ENCODE measurements around the gene PTPRN2. TPM values are rescaled to one million over a fixed set of nuclear protein-coding genes. Genes with fewer than 3 reads are reported as not detected.

PTPRN2 gene
- total RNA-seq, 2 donors from 2014 or later, result 0.35 to 0.61 TPM

- no peak overlapping the region for H3K27ac Mint-ChIP-seq
- DNase-seq (ENCODE audit: low spot score in 2 of 2) (no peak), ATAC-seq (no peak)
- H3K36me3 Mint-ChIP-seq, result peaks cover 0 to 5% of the 10 kb centered on the region in 2 donors
- peaks cover 7 to 13% of the 10 kb centered on the region in 2 donors for H3K9me3 Mint-ChIP-seq
Observed at GRCh38 chr7:158398750-158399149, 188.9 kb downstream of the PTPRN2 start.

- Mint-ChIP-seq H3K27ac (no peak overlapping the region), H3K36me3 (peaks cover 0 to 5% of the 10 kb centered on the region in 2 donors), H3K9me3 (peaks cover 7 to 13% of the 10 kb centered on the region in 2 donors)
- DNase-seq (ENCODE audit: low spot score in 2 of 2) (no peak), ATAC-seq (no peak)
Observed at GRCh38 chr7:158397885-158398284, 189.7 kb downstream of the PTPRN2 start.

GRCh38 chr7:158396982-158397862 lies 190.4 kb downstream of the PTPRN2 start:
- ATAC-seq (no peak), DNase-seq (ENCODE audit: low spot score in 2 of 2) (no peak)
- peaks cover 7 to 13% of the 10 kb centered on the region in 2 donors for H3K9me3 Mint-ChIP-seq
- H3K27ac Mint-ChIP-seq, result no peak overlapping the region
- peaks cover 0 to 5% of the 10 kb centered on the region in 2 donors for H3K36me3 Mint-ChIP-seq

- ATAC-seq (no peak), DNase-seq (ENCODE audit: low spot score in 2 of 2) (no peak)
- H3K27ac Mint-ChIP-seq, result no peak overlapping the region
- H3K9me3 Mint-ChIP-seq, result peaks cover 7 to 13% of the 10 kb centered on the region in 2 donors
- H3K36me3 Mint-ChIP-seq, result peaks cover 0 to 5% of the 10 kb centered on the region in 2 donors
Observed at GRCh38 chr7:158396301-158396905, 191.2 kb downstream of the PTPRN2 start.

GRCh38 chr7:158395780-158396278 lies 191.8 kb downstream of the PTPRN2 start:
- H3K36me3 Mint-ChIP-seq, result peaks cover 0 to 5% of the 10 kb centered on the region in 2 donors
- no peak for ATAC-seq
- peaks cover 7 to 13% of the 10 kb centered on the region in 2 donors for H3K9me3 Mint-ChIP-seq
- no peak for DNase-seq (ENCODE audit: low spot score in 2 of 2)
- H3K27ac Mint-ChIP-seq, result no peak overlapping the region

GRCh38 chr7:158395349-158395748 lies 192.3 kb downstream of the PTPRN2 start:
- ATAC-seq, result no peak
- DNase-seq (ENCODE audit: low spot score in 2 of 2), result no peak
- H3K27ac Mint-ChIP-seq, result no peak overlapping the region
- H3K9me3 Mint-ChIP-seq, result peaks cover 7 to 13% of the 10 kb centered on the region in 2 donors
- H3K36me3 Mint-ChIP-seq, result peaks cover 0 to 5% of the 10 kb centered on the region in 2 donors

- H3K27ac Mint-ChIP-seq, result no peak overlapping the region
- ATAC-seq, result peak in 1 of 2 donors; percentile 43
- DNase-seq (ENCODE audit: low spot score in 2 of 2), result peak in 1 of 2 donors; percentile 68
- H3K36me3 Mint-ChIP-seq, result peaks cover 0 to 5% of the 10 kb centered on the region in 2 donors
- H3K9me3 Mint-ChIP-seq, result peaks cover 7 to 13% of the 10 kb centered on the region in 2 donors
Observed at GRCh38 chr7:158394936-158395335, 192.7 kb downstream of the PTPRN2 start.

- H3K27ac Mint-ChIP-seq, result no peak overlapping the region
- H3K36me3 Mint-ChIP-seq, result peaks cover 0 to 1% of the 10 kb centered on the region in 2 donors
- DNase-seq (ENCODE audit: low spot score in 2 of 2) (no peak), ATAC-seq (no peak)
- peaks cover 6 to 8% of the 10 kb centered on the region in 2 donors for H3K9me3 Mint-ChIP-seq
Observed at GRCh38 chr7:158393926-158394625, 193.5 kb downstream of the PTPRN2 start.

GRCh38 chr7:158392251-158392650 lies 195.4 kb downstream of the PTPRN2 start:
- H3K9me3 Mint-ChIP-seq, result no peaks in the 10 kb centered on the region
- H3K27ac Mint-ChIP-seq, result no peak overlapping the region
- no peaks in the 10 kb centered on the region for H3K36me3 Mint-ChIP-seq
- no peak for ATAC-seq
- no peak for DNase-seq (ENCODE audit: low spot score in 2 of 2)

GRCh38 chr7:158391541-158391940 lies 196.1 kb downstream of the PTPRN2 start:
- Mint-ChIP-seq H3K9me3 (no peaks in the 10 kb centered on the region), H3K36me3 (no peaks in the 10 kb centered on the region), H3K27ac (no peak overlapping the region)
- ATAC-seq, result no peak
- DNase-seq (ENCODE audit: low spot score in 2 of 2), result no peak

GRCh38 chr7:158391141-158391540 lies 196.5 kb downstream of the PTPRN2 start:
- DNase-seq (ENCODE audit: low spot score in 2 of 2), result no peak
- no peaks in the 10 kb centered on the region for H3K9me3 Mint-ChIP-seq
- no peaks in the 10 kb centered on the region for H3K36me3 Mint-ChIP-seq
- no peak for ATAC-seq
- no peak overlapping the region for H3K27ac Mint-ChIP-seq

GRCh38 chr7:158390460-158390859 lies 197.2 kb downstream of the PTPRN2 start:
- DNase-seq (ENCODE audit: low spot score in 2 of 2) (no peak), ATAC-seq (no peak)
- Mint-ChIP-seq H3K9me3 (no peaks in the 10 kb centered on the region), H3K36me3 (no peaks in the 10 kb centered on the region), H3K27ac (no peak overlapping the region)

GRCh38 chr7:158389514-158390425 lies 197.9 kb downstream of the PTPRN2 start:
- DNase-seq (ENCODE audit: low spot score in 2 of 2), result no peak
- no peak for ATAC-seq
- Mint-ChIP-seq H3K27ac (no peak overlapping the region), H3K9me3 (no peaks in the 10 kb centered on the region), H3K36me3 (no peaks in the 10 kb centered on the region)

- no peak for ATAC-seq
Observed at GRCh38 chr7:158388928-158389327, 198.7 kb downstream of the PTPRN2 start.

GRCh38 chr7:158388072-158388471 lies 199.6 kb downstream of the PTPRN2 start:
- Mint-ChIP-seq H3K27ac (no peak overlapping the region), H3K36me3 (no peaks in the 10 kb centered on the region), H3K9me3 (no peaks in the 10 kb centered on the region)
- DNase-seq (ENCODE audit: low spot score in 2 of 2) (no peak), ATAC-seq (no peak)

More at GRCh38 chr7:158388928-158389327, 198.7 kb downstream of the PTPRN2 start:
- no peaks in the 10 kb centered on the region for H3K36me3 Mint-ChIP-seq
- no peak for DNase-seq (ENCODE audit: low spot score in 2 of 2)
- H3K9me3 Mint-ChIP-seq, result no peaks in the 10 kb centered on the region
- no peak overlapping the region for H3K27ac Mint-ChIP-seq

GRCh38 chr7:158387546-158387891 lies 200.1 kb downstream of the PTPRN2 start:
- DNase-seq (ENCODE audit: low spot score in 2 of 2), result no peak
- ATAC-seq, result no peak
- no peak overlapping the region for H3K27ac Mint-ChIP-seq
- no peaks in the 10 kb centered on the region for H3K9me3 Mint-ChIP-seq
- H3K36me3 Mint-ChIP-seq, result no peaks in the 10 kb centered on the region
